Activated CD4-positive, alpha-beta T cell treated with anti-CD3 and anti-CD28 coated beads for 24 hours (primary cell): Measurements from ENCODE around the gene INPP5E.

ENCODE experiments used
- DNase-seq, 2 donors: peaks; one replicate each; pipeline ENCODE4 v3.0.0-alpha.2; 2020; ENCODE audit warnings: low read depth in 2 of 2

The INPP5E gene

GRCh38 chr9:136447173-136447778 is 7.6 kb upstream of the INPP5E start:
- no peak for DNase-seq

- no peak for DNase-seq
Measured at GRCh38 chr9:136445799-136446198, 6.2 kb upstream of the INPP5E start.

- no peak for DNase-seq
Measured at GRCh38 chr9:136444102-136444501, 4.5 kb upstream of the INPP5E start.

- DNase-seq = no peak
Measured at GRCh38 chr9:136443687-136444086, 4.0 kb upstream of the INPP5E start.

- no peak for DNase-seq
Measured at GRCh38 chr9:136443087-136443486, 3.4 kb upstream of the INPP5E start.

GRCh38 chr9:136442265-136442664 is 2.6 kb upstream of the INPP5E start:
- no peak for DNase-seq

- DNase-seq = no peak
Measured at GRCh38 chr9:136441681-136442245, 2.1 kb upstream of the INPP5E start.

- no peak for DNase-seq
Measured at GRCh38 chr9:136441191-136441680, 1.6 kb upstream of the INPP5E start.

GRCh38 chr9:136438548-136439480 is 831 bp downstream of the INPP5E start:
- peak; percentile 33 to 56 for DNase-seq

GRCh38 chr9:136437839-136438547 is 1.7 kb downstream of the INPP5E start:
- DNase-seq = no peak

GRCh38 chr9:136437430-136437829 is 2.2 kb downstream of the INPP5E start:
- no peak for DNase-seq

- no peak for DNase-seq
Measured at GRCh38 chr9:136436055-136436634, 3.5 kb downstream of the INPP5E start.

GRCh38 chr9:136434580-136435169 is 5.0 kb downstream of the INPP5E start:
- DNase-seq = no peak

- DNase-seq = no peak
Measured at GRCh38 chr9:136433849-136434579, 5.6 kb downstream of the INPP5E start.

GRCh38 chr9:136433043-136433715 is 6.5 kb downstream of the INPP5E start:
- no peak for DNase-seq

GRCh38 chr9:136432591-136432990 is 7.1 kb downstream of the INPP5E start:
- no peak for DNase-seq

GRCh38 chr9:136431782-136432350 is 7.8 kb downstream of the INPP5E start:
- no peak for DNase-seq

GRCh38 chr9:136430588-136431234 is 8.9 kb downstream of the INPP5E start:
- no peak for DNase-seq
